ENCODE measurements around the gene WWOX.

- TF ChIP-seq MAZ (IDR thresholded peaks at IDR 0.05; ENCODE audit: borderline replicate concordance, low read depth, low read length) (no peak), MAZ (CRISPR knock-in tag; IDR thresholded peaks at IDR 0.05; ENCODE audit: low read depth) (no peak), HNRNPLL (IDR thresholded peaks at IDR 0.05; ENCODE audit: low read depth, low read length, poor library complexity, severe bottlenecking) (no peak), GTF2F1 (IDR thresholded peaks at IDR 0.05; ENCODE audit: low read length) (no peak), EZH2 (conservative IDR thresholded peaks at IDR 0.05; ENCODE audit: low read depth, low read length) (no peak), POLR2A (IDR thresholded peaks at IDR 0.05; ENCODE audit: insufficient read depth in 1 of 2, low read depth in 2 of 2, low read length in 2 of 2) (no peak), TCF7L2 (IDR thresholded peaks at IDR 0.05; ENCODE audit: low read depth, low read length) (no peak), ZHX1 (CRISPR knock-in tag; IDR thresholded peaks at IDR 0.05; ENCODE audit: low read depth) (no peak), SNRNP70 (IDR thresholded peaks at IDR 0.05; ENCODE audit: low read depth, low read length) (no peak), NR2F2 (IDR thresholded peaks at IDR 0.05; ENCODE audit: borderline replicate concordance, low read depth) (no peak), BRCA1 (CRISPR knock-in tag; IDR thresholded peaks at IDR 0.05) (no peak), RFX1 (IDR thresholded peaks at IDR 0.05) (no peak), ETV6 (CRISPR knock-in tag; conservative IDR thresholded peaks at IDR 0.05) (no peak), TOPORS (CRISPR knock-in tag; IDR thresholded peaks at IDR 0.05) (no peak), NONO (IDR thresholded peaks at IDR 0.05) (no peak), NONO (CRISPR knock-in tag; conservative IDR thresholded peaks at IDR 0.05) (no peak)
Observed at GRCh38 chr16:78686601-78687000, 587.1 kb downstream of the WWOX start.
